Mesodermal cell (in vitro differentiated cells): ENCODE results near the gene LSAMP.

Experiments used
- H3K27ac ChIP-seq: 2 replicates; pipeline ENCODE4 v1.7.0; 2013; ENCODE audit warnings: mild to moderate bottlenecking, low read depth, low read length, moderate library complexity; ENCODE audit not compliant: severe bottlenecking
- H3K36me3 ChIP-seq: 2 replicates; pipeline ENCODE4 v1.7.1; 2013; ENCODE audit warnings: mild to moderate bottlenecking, low read length, moderate library complexity; ENCODE audit not compliant: control insufficient read depth, insufficient read depth
- H3K4me1 ChIP-seq: one replicate; pipeline ENCODE4 v1.7.1; 2013; ENCODE audit warnings: mild to moderate bottlenecking, low read length; ENCODE audit not compliant: insufficient read depth, control insufficient read depth, poor library complexity, severe bottlenecking
- H3K4me3 ChIP-seq: 2 replicates; pipeline ENCODE4 v1.7.0; 2013; ENCODE audit warnings: low read length, control low read depth, mild to moderate bottlenecking; ENCODE audit not compliant: insufficient read depth, poor library complexity, severe bottlenecking; ENCODE audit errors: extremely low read depth
- H3K9me3 ChIP-seq: 2 replicates; pipeline ENCODE4 v1.7.1; 2013; ENCODE audit warnings: mild to moderate bottlenecking, low read length, moderate library complexity; ENCODE audit not compliant: control insufficient read depth
- WGBS, 2 experiments: methylation state at CpG; one replicate each; pipeline ENCODE4 v1.1.5; 2013; ENCODE audit warnings: missing lambda C conversion rate in 2 of 2; ENCODE audit not compliant: insufficient coverage in 2 of 2; 5-methylcytosine and 5-hydroxymethylcytosine counted together

Gene LSAMP

GRCh38 chr3:116148881-116149851 lies 296.1 kb downstream of the LSAMP start:
- Histone ChIP-seq H3K4me1 (peaks cover 21% of the 10 kb centered on the region), H3K36me3 (no peaks in the 10 kb centered on the region), H3K27ac (peak overlapping the region; percentile 68), H3K9me3 (peaks cover 11% of the 10 kb centered on the region), H3K4me3 (no peak overlapping the region)
- WGBS, 2 experiments, result 50 to 100% methylated on average over 2 to 3 of the region's 7 CpGs

- H3K4me3 ChIP-seq, result no peak overlapping the region
- no peak overlapping the region for H3K27ac ChIP-seq
- peaks cover 25% of the 10 kb centered on the region for H3K4me1 ChIP-seq
- no peaks in the 10 kb centered on the region for H3K36me3 ChIP-seq
- H3K9me3 ChIP-seq, result peaks cover 11% of the 10 kb centered on the region
- WGBS, 2 experiments, result no CpG with 5 or more reads among the region's 1 CpG
Observed at GRCh38 chr3:116145613-116146012, 299.7 kb downstream of the LSAMP start.

- H3K4me3 ChIP-seq, result no peak overlapping the region
- no peak overlapping the region for H3K27ac ChIP-seq
- WGBS, 2 experiments, result 86% methylated on average over 1 of the region's 4 CpGs; no CpG with 5 or more reads in 1 of the 2 experiments
- H3K36me3 ChIP-seq, result no peaks in the 10 kb centered on the region
- peaks cover 9% of the 10 kb centered on the region for H3K4me1 ChIP-seq
- peaks cover 11% of the 10 kb centered on the region for H3K9me3 ChIP-seq
Observed at GRCh38 chr3:116141724-116142123, 303.6 kb downstream of the LSAMP start.

- peaks cover under 1% of the 10 kb centered on the region for H3K9me3 ChIP-seq
- H3K27ac ChIP-seq, result peak overlapping the region; percentile 85
- 86% methylated on average over 1 of the region's 5 CpGs; no CpG with 5 or more reads in 1 of the 2 experiments for WGBS, 2 experiments
- peaks cover 9% of the 10 kb centered on the region for H3K4me1 ChIP-seq
- H3K4me3 ChIP-seq, result no peak overlapping the region
- H3K36me3 ChIP-seq, result no peaks in the 10 kb centered on the region
Observed at GRCh38 chr3:116140100-116140689, 305.1 kb downstream of the LSAMP start.

- peaks cover 9% of the 10 kb centered on the region for H3K4me1 ChIP-seq
- H3K27ac ChIP-seq, result peak overlapping the region; percentile 85
- WGBS, 2 experiments, result 100% methylated on average over 1 of the region's 2 CpGs; no CpG with 5 or more reads in 1 of the 2 experiments
- no peak overlapping the region for H3K4me3 ChIP-seq
- no peaks in the 10 kb centered on the region for H3K36me3 ChIP-seq
- H3K9me3 ChIP-seq, result no peaks in the 10 kb centered on the region
Observed at GRCh38 chr3:116139641-116140040, 305.6 kb downstream of the LSAMP start.

GRCh38 chr3:116135457-116136085 lies 309.7 kb downstream of the LSAMP start:
- Histone ChIP-seq H3K4me3 (no peak overlapping the region), H3K4me1 (peaks cover 5% of the 10 kb centered on the region), H3K36me3 (no peaks in the 10 kb centered on the region), H3K9me3 (no peaks in the 10 kb centered on the region), H3K27ac (peak overlapping the region; percentile 44)
- 89 to 100% methylated on average over 1 to 4 of the region's 4 CpGs for WGBS, 2 experiments

- H3K36me3 ChIP-seq, result no peaks in the 10 kb centered on the region
- H3K27ac ChIP-seq, result no peak overlapping the region
- H3K4me3 ChIP-seq, result no peak overlapping the region
- WGBS, 2 experiments, result 100% methylated on average over 1 of the region's 5 CpGs; no CpG with 5 or more reads in 1 of the 2 experiments
- H3K9me3 ChIP-seq, result no peaks in the 10 kb centered on the region
- H3K4me1 ChIP-seq, result no peaks in the 10 kb centered on the region
Observed at GRCh38 chr3:116129187-116129946, 315.9 kb downstream of the LSAMP start.

GRCh38 chr3:116127464-116127863 lies 317.8 kb downstream of the LSAMP start:
- no peak overlapping the region for H3K27ac ChIP-seq
- H3K9me3 ChIP-seq, result no peaks in the 10 kb centered on the region
- no CpG with 5 or more reads among the region's 2 CpGs for WGBS, 2 experiments
- no peaks in the 10 kb centered on the region for H3K36me3 ChIP-seq
- no peaks in the 10 kb centered on the region for H3K4me1 ChIP-seq
- H3K4me3 ChIP-seq, result no peak overlapping the region

GRCh38 chr3:116124166-116124565 lies 321.1 kb downstream of the LSAMP start:
- no peak overlapping the region for H3K4me3 ChIP-seq
- H3K4me1 ChIP-seq, result no peaks in the 10 kb centered on the region
- no peak overlapping the region for H3K27ac ChIP-seq
- no peaks in the 10 kb centered on the region for H3K36me3 ChIP-seq
- H3K9me3 ChIP-seq, result no peaks in the 10 kb centered on the region

- no CpG with 5 or more reads among the region's 3 CpGs for WGBS, 2 experiments
- no peaks in the 10 kb centered on the region for H3K36me3 ChIP-seq
- no peak overlapping the region for H3K27ac ChIP-seq
- H3K4me3 ChIP-seq, result no peak overlapping the region
- H3K9me3 ChIP-seq, result no peaks in the 10 kb centered on the region
- H3K4me1 ChIP-seq, result no peaks in the 10 kb centered on the region
Observed at GRCh38 chr3:116118475-116119169, 326.7 kb downstream of the LSAMP start.
